Keratinocyte (primary cell): ENCODE data around the gene E2F6. TPM values are rescaled to one million over a fixed set of nuclear protein-coding genes. Genes with fewer than 3 reads are reported as not detected.

ENCODE experiments used
- DNase-seq: peaks from one replicate; pipeline ENCODE4 v3.0.0-alpha.2; 2011; ENCODE audit warnings: low read depth, missing footprints, low spot score
- FAIRE-seq: peaks from 2 replicates; lab custom pipeline; 2011; peaks lifted over from hg19 to GRCh38; lab: Jason Lieb, UNC
- H2AFZ ChIP-seq: 2 replicates; pipeline ENCODE4 v1.6.0; 2012; ENCODE audit warnings: low read length, control low read depth, inconsistent platforms; ENCODE audit not compliant: control insufficient read depth
- H3K27ac ChIP-seq: 2 replicates; pipeline ENCODE4 v1.5.1; 2011; ENCODE audit warnings: low read length; ENCODE audit not compliant: control insufficient read depth, insufficient read depth
- H3K27me3 ChIP-seq: 3 replicates; pipeline ENCODE4 v1.6.0; 2011; ENCODE audit warnings: low read length; ENCODE audit not compliant: control insufficient read depth, insufficient read depth; ENCODE audit errors: extremely low read depth
- H3K36me3 ChIP-seq, 2 experiments: 2 replicates in 1 of 2; 3 replicates in 1 of 2; pipeline ENCODE4 v1.5.1; 2011; ENCODE audit warnings: low read length in 2 of 2, mild to moderate bottlenecking in 1 of 2; ENCODE audit not compliant: control insufficient read depth in 2 of 2, insufficient read depth in 2 of 2; ENCODE audit errors: extremely low read depth in 1 of 2
- H3K4me1 ChIP-seq: 3 replicates; pipeline ENCODE4 v1.5.1; 2011; ENCODE audit warnings: low read length; ENCODE audit not compliant: control insufficient read depth, insufficient read depth; ENCODE audit errors: extremely low read depth
- H3K4me2 ChIP-seq: 3 replicates; pipeline ENCODE4 v1.6.0; 2011; ENCODE audit warnings: low read depth, low read length; ENCODE audit not compliant: control insufficient read depth, insufficient read depth; ENCODE audit errors: extremely low read depth
- H3K4me3 ChIP-seq, 3 experiments: fragments of 200-600 bp in 1 of 3; sonication (generic) in 1 of 3; 2 replicates in 2 of 3; 3 replicates in 1 of 3; pipeline ENCODE4 v1.5.1; 2011 to 2016; ENCODE audit warnings: low read length in 3 of 3, mild to moderate bottlenecking in 3 of 3, control low read depth in 2 of 3, inconsistent platforms in 1 of 3, low read depth in 1 of 3, mixed read lengths in 1 of 3, mixed run types in 1 of 3, moderate library complexity in 1 of 3; ENCODE audit not compliant: control insufficient read depth in 2 of 3, insufficient read depth in 2 of 3; ENCODE audit errors: extremely low read depth in 1 of 3
- H3K79me2 ChIP-seq: 2 replicates; pipeline ENCODE4 v1.6.0; 2012; ENCODE audit warnings: low read length; ENCODE audit not compliant: control insufficient read depth, insufficient read depth
- H3K9ac ChIP-seq: 3 replicates; pipeline ENCODE4 v1.6.0; 2011; ENCODE audit warnings: low read length; ENCODE audit not compliant: control insufficient read depth, insufficient read depth; ENCODE audit errors: extremely low read depth
- H3K9me1 ChIP-seq: 3 replicates; pipeline ENCODE4 v1.6.0; 2011; ENCODE audit warnings: low read length; ENCODE audit not compliant: control insufficient read depth, insufficient read depth; ENCODE audit errors: extremely low read depth
- H3K9me3 ChIP-seq: 2 replicates; pipeline ENCODE4 v1.5.1; 2012; ENCODE audit warnings: low read depth, low read length; ENCODE audit not compliant: control insufficient read depth
- H4K20me1 ChIP-seq: 3 replicates; pipeline ENCODE4 v1.6.0; 2011; ENCODE audit warnings: low read length; ENCODE audit not compliant: control insufficient read depth, insufficient read depth; ENCODE audit errors: extremely low read depth
- EZH2 ChIP-seq: IDR thresholded peaks from one replicate; pipeline ENCODE4 v1.6.1; 2012; ENCODE audit warnings: inconsistent platforms, mild to moderate bottlenecking, low read length, moderate library complexity
- dilution Hi-C: fragments of 300-500 bp; cut with MboI; formaldehyde crosslinking; loops from one replicate; pipeline ENCODE4 v1.7.0; 2020; ENCODE audit warnings: low sequenced_read_pairs; ENCODE audit not compliant: extremely low pct_ligation_motif_present
- polyA plus RNA-seq, 5 experiments: library from polyadenylated mRNA; depleted of rRNA in 3 of 5; stranded (reverse) in 3 of 5; stranded (forward) in 1 of 5; unstranded in 1 of 5; fragments of >200 nt; gene quantifications; 1 replicate in 1 of 5; 2 replicates in 3 of 5; 3 replicates in 1 of 5; pipeline versions ENCODE4 v1.2.1 to v1.2.3, GENCODE V29; 2011 to 2012; ENCODE audit warnings: missing spikeins in 2 of 5, low read depth in 1 of 5, low replicate concordance in 1 of 5
- TF ChIP-seq, protein P1 (sequence below), 3 experiments: IDR thresholded peaks in 1 of 3; conservative IDR thresholded peaks in 1 of 3; optimal IDR thresholded peaks in 1 of 3; 2 replicates in 2 of 3; 3 replicates in 1 of 3; pipeline versions ENCODE3 to v1.5.1; 2011; ENCODE audit warnings: low read length in 3 of 3, mild to moderate bottlenecking in 3 of 3, moderate library complexity in 2 of 3, control low read depth in 1 of 3, inconsistent platforms in 1 of 3; ENCODE audit not compliant: insufficient read depth in 2 of 3; ENCODE audit errors: extremely low read depth in 1 of 3

The E2F6 gene
- polyA plus RNA-seq, 1 donor (not counting 4 experiments of a cell fraction or from before 2014, with no cell fraction given) = 13.8 TPM

DNA sequence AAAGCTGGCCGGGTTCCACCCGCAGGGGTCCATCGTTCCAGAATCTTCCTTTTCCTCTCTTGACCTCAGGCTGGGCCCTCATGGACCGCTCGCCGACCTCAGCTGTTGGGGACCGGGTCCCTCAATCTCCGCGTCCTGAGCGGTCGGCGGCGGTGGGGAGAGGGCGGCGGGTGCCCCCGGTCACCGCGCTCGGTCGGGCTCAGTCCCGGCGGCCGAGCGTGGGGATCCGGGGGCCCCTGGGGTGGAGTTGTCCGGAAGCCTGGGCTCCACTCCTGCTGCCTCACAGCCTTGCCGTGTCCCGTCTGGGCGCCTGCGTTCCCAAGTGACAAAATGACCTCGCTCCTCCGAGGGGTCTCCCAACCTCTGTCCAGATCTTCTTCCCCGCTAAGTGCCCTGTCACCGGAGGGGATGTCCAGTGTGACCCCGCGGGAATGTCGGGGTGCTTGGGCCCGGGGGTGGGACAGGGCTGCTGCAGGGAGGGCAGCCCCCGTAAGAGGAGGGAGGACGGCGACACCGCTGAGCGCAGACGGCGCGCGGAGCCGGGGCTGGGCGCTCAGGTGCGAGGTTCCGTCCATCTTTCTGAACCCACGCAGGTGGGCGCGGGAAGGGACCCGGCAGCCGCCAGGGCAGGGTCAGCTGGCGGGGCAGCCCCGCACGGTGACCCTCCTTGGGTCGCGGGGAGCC lies 16.0 kb upstream of the E2F6 start:
- DNase-seq = no peak
- H3K9me1 ChIP-seq = no peaks in the 10 kb centered on the region
- no peak overlapping the region for H3K4me3 ChIP-seq
- no peak overlapping the region for H3K9ac ChIP-seq
- H4K20me1 ChIP-seq = no peaks in the 10 kb centered on the region
- peaks cover 54% of the 10 kb centered on the region for H3K27me3 ChIP-seq
- dilution Hi-C loops = no loop called here
- no peak overlapping the region for H2AFZ ChIP-seq
- no peak overlapping the region for H3K4me2 ChIP-seq
- no peaks in the 10 kb centered on the region for H3K9me3 ChIP-seq
- H3K36me3 ChIP-seq = no peaks in the 10 kb centered on the region
- no peak for TF ChIP-seq EZH2
- TF ChIP-seq, protein P1, sequence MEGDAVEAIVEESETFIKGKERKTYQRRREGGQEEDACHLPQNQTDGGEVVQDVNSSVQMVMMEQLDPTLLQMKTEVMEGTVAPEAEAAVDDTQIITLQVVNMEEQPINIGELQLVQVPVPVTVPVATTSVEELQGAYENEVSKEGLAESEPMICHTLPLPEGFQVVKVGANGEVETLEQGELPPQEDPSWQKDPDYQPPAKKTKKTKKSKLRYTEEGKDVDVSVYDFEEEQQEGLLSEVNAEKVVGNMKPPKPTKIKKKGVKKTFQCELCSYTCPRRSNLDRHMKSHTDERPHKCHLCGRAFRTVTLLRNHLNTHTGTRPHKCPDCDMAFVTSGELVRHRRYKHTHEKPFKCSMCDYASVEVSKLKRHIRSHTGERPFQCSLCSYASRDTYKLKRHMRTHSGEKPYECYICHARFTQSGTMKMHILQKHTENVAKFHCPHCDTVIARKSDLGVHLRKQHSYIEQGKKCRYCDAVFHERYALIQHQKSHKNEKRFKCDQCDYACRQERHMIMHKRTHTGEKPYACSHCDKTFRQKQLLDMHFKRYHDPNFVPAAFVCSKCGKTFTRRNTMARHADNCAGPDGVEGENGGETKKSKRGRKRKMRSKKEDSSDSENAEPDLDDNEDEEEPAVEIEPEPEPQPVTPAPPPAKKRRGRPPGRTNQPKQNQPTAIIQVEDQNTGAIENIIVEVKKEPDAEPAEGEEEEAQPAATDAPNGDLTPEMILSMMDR (optimal IDR thresholded peaks at IDR 0.05 in 1 of 3, IDR thresholded peaks at IDR 0.05 in 1 of 3, conservative IDR thresholded peaks at IDR 0.05 in 1 of 3; ENCODE audit: extremely low read depth in 1 of 3, insufficient read depth in 2 of 3, low read length in 3 of 3) = no peak
- no peak for FAIRE-seq
- H3K79me2 ChIP-seq = no peaks in the 10 kb centered on the region
- H3K27ac ChIP-seq = no peak overlapping the region
- no peaks in the 10 kb centered on the region for H3K4me1 ChIP-seq

DNA sequence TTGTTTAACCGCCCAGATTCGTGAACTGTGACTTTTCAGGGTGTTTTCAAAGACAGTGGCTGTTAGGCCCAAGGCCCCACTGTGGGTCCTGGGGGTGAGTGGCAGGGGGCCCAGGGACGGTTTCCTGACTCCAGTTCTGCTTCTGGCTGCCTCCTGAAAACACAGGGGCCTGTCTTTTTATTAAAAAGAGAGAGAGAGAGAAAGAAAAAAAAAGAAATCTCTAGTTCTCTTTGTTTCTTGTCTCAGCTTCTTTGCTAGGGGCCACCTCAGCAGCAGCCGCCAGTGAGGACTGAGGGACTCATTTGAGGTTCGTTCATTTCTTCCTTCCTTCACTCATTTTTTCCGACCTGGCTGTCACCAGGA lies 15.4 kb upstream of the E2F6 start:
- peaks cover 54% of the 10 kb centered on the region for H3K27me3 ChIP-seq
- no peaks in the 10 kb centered on the region for H3K36me3 ChIP-seq
- no peaks in the 10 kb centered on the region for H4K20me1 ChIP-seq
- H2AFZ ChIP-seq = no peak overlapping the region
- H3K4me2 ChIP-seq = no peak overlapping the region
- H3K9me1 ChIP-seq = no peaks in the 10 kb centered on the region
- H3K4me1 ChIP-seq = no peaks in the 10 kb centered on the region
- no peak overlapping the region for H3K4me3 ChIP-seq
- H3K79me2 ChIP-seq = no peaks in the 10 kb centered on the region
- no peak for TF ChIP-seq EZH2
- TF ChIP-seq, protein P1 (optimal IDR thresholded peaks at IDR 0.05 in 1 of 3, IDR thresholded peaks at IDR 0.05 in 1 of 3, conservative IDR thresholded peaks at IDR 0.05 in 1 of 3; ENCODE audit: extremely low read depth in 1 of 3, insufficient read depth in 2 of 3, low read length in 3 of 3) = no peak
- no peak overlapping the region for H3K27ac ChIP-seq
- dilution Hi-C loops = no loop called here
- FAIRE-seq (no peak), DNase-seq (no peak)
- no peaks in the 10 kb centered on the region for H3K9me3 ChIP-seq
- no peak overlapping the region for H3K9ac ChIP-seq
